Kidney epithelial cell (primary cell): ENCODE measurements around the gene RIOK2. TPM values are rescaled to one million over a fixed set of nuclear protein-coding genes. Genes with fewer than 3 reads are reported as not detected.

Source experiments
- DNase-seq: peaks from one replicate; pipeline ENCODE4 v3.0.0-alpha.2; 2010; ENCODE audit warnings: low read depth
- H3K27me3 ChIP-seq: 2 replicates; pipeline ENCODE4 v1.6.0; 2011; ENCODE audit warnings: low read length; ENCODE audit not compliant: control insufficient read depth, insufficient read depth
- H3K36me3 ChIP-seq: 2 replicates; pipeline ENCODE4 v1.5.1; 2011; ENCODE audit warnings: low read length; ENCODE audit not compliant: control insufficient read depth, insufficient read depth
- H3K4me3 ChIP-seq: 2 replicates; pipeline ENCODE4 v1.5.1; 2011; ENCODE audit warnings: low read depth, mild to moderate bottlenecking, control low read depth, low read length
- CTCF ChIP-seq: IDR thresholded peaks from 2 replicates; pipeline ENCODE4 v1.5.1; 2011; ENCODE audit warnings: mild to moderate bottlenecking, moderate library complexity, low read length, control low read depth, inconsistent platforms; ENCODE audit not compliant: insufficient read depth, poor library complexity, severe bottlenecking
- total RNA-seq: library from RNA; depleted of rRNA; stranded (reverse); fragments of >200 nt; gene quantifications from 2 replicates; pipeline ENCODE4 v1.2.3, GENCODE V29; 2015

Gene RIOK2
- total RNA-seq, 1 donor from 2014 or later: 25.6 TPM

DNA sequence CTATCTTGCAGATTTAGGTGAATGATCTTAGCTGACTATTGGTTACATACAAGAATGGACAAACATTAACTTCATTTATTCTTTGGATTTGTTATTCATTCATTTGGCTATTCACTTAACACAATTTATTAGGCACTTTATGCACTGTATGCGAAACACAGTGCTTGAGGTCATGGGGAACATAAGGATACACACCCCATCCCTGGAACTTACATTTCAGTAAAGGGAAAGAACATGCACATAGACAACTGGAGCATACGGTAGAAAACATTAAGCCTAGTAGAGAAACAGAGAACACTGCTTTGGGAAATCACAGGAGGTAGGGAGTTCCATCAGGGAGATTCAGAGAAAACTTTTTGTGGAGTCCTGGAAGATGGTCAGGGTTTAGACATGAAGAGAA is 62.9 kb downstream of the RIOK2 start:
- Histone ChIP-seq H3K36me3 (no peaks in the 10 kb centered on the region), H3K4me3 (no peak overlapping the region), H3K27me3 (no peaks in the 10 kb centered on the region)
- no peak for DNase-seq
- TF ChIP-seq CTCF: no peak

- Histone ChIP-seq H3K36me3 (no peaks in the 10 kb centered on the region), H3K4me3 (no peak overlapping the region), H3K27me3 (no peaks in the 10 kb centered on the region)
- no peak for DNase-seq
- no peak for TF ChIP-seq CTCF
These were observed 64.0 kb downstream of the RIOK2 start for GRCh38 chr5:97119007-97119390.

GRCh38 chr5:97118261-97119006 is 64.6 kb downstream of the RIOK2 start:
- Histone ChIP-seq H3K4me3 (no peak overlapping the region), H3K27me3 (no peaks in the 10 kb centered on the region), H3K36me3 (no peaks in the 10 kb centered on the region)
- TF ChIP-seq CTCF: no peak
- no peak for DNase-seq

- no peak for TF ChIP-seq CTCF
These were observed 67.1 kb downstream of the RIOK2 start for GRCh38 chr5:97115932-97116331.

GRCh38 chr5:97112230-97112629 is 70.8 kb downstream of the RIOK2 start:
- Histone ChIP-seq H3K4me3 (no peak overlapping the region), H3K27me3 (no peaks in the 10 kb centered on the region), H3K36me3 (no peaks in the 10 kb centered on the region)
- no peak for TF ChIP-seq CTCF
- DNase-seq: no peak

More at GRCh38 chr5:97115932-97116331, 67.1 kb downstream of the RIOK2 start:
- no peak overlapping the region for H3K4me3 ChIP-seq
- no peaks in the 10 kb centered on the region for H3K27me3 ChIP-seq
- H3K36me3 ChIP-seq: no peaks in the 10 kb centered on the region
- no peak for DNase-seq

- TF ChIP-seq CTCF: no peak
- H3K36me3 ChIP-seq: no peaks in the 10 kb centered on the region
- H3K27me3 ChIP-seq: no peaks in the 10 kb centered on the region
- no peak for DNase-seq
- H3K4me3 ChIP-seq: no peak overlapping the region
These were observed 71.4 kb downstream of the RIOK2 start for GRCh38 chr5:97111616-97112015.
